ENCODE measurements around the gene PLCL2. TPM values are rescaled to one million over a fixed set of nuclear protein-coding genes. Genes with fewer than 3 reads are reported as not detected.
A peak's percentile ranks its signal among the peaks of the same experiment; 100 is the strongest.

Gene PLCL2
- total and polyA plus RNA-seq, 10 of the 15 experiments (the other 5 are each of a cell fraction or from before 2014, with no cell fraction given), result 7.5 to 37.3 (median 21.7) TPM

DNA sequence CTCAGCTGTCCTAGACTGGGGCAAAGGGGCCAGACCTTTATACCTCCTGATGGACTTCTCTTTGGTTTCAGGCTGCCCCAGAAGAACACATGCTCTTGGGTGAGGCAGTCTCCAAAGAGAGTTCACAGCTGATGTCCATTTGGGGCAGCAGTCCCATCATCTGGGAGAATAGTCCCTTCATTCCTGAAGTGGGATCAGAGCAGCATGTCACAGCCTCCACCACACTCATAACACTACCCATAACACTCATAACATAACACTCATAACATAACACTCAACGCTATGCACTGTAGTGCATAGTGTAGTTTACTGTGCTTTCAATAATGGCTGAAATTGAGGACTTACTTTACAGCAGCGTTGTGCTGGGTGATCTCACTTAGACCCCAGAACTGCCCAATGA, 36.7 kb upstream of the PLCL2 start (continued):
- TF ChIP-seq, protein P1, sequence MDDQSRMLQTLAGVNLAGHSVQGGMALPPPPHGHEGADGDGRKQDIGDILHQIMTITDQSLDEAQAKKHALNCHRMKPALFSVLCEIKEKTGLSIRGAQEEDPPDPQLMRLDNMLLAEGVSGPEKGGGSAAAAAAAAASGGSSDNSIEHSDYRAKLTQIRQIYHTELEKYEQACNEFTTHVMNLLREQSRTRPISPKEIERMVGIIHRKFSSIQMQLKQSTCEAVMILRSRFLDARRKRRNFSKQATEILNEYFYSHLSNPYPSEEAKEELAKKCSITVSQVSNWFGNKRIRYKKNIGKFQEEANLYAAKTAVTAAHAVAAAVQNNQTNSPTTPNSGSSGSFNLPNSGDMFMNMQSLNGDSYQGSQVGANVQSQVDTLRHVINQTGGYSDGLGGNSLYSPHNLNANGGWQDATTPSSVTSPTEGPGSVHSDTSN (IDR thresholded peaks at IDR 0.05; ENCODE audit: insufficient replicate concordance, low read depth, low read length), result no peak
- no peak for TF ChIP-seq ZNF217 (IDR thresholded peaks at IDR 0.05)
- no peak for TF ChIP-seq STAT3 (IDR thresholded peaks at IDR 0.05; ENCODE audit: low read depth, low read length)
- TF ChIP-seq NFYA (IDR thresholded peaks at IDR 0.05; ENCODE audit: borderline replicate concordance, low read depth, low read length), result no peak
- TF ChIP-seq ZNF207 (IDR thresholded peaks at IDR 0.05; ENCODE audit: borderline replicate concordance), result no peak
- TF ChIP-seq SREBF1 (IDR thresholded peaks at IDR 0.05; ENCODE audit: low read length), result no peak
- no peak for TF ChIP-seq NFXL1 (IDR thresholded peaks at IDR 0.05; ENCODE audit: borderline replicate concordance)
- TF ChIP-seq ESRRA (IDR thresholded peaks at IDR 0.05; ENCODE audit: low read length), result no peak
- no peak for TF ChIP-seq ASH2L (IDR thresholded peaks at IDR 0.05; ENCODE audit: borderline replicate concordance, low read depth)
- no peak for TF ChIP-seq CREB1 (IDR thresholded peaks at IDR 0.05; ENCODE audit: low read depth)
- TF ChIP-seq, protein P2, sequence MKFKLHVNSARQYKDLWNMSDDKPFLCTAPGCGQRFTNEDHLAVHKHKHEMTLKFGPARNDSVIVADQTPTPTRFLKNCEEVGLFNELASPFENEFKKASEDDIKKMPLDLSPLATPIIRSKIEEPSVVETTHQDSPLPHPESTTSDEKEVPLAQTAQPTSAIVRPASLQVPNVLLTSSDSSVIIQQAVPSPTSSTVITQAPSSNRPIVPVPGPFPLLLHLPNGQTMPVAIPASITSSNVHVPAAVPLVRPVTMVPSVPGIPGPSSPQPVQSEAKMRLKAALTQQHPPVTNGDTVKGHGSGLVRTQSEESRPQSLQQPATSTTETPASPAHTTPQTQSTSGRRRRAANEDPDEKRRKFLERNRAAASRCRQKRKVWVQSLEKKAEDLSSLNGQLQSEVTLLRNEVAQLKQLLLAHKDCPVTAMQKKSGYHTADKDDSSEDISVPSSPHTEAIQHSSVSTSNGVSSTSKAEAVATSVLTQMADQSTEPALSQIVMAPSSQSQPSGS (IDR thresholded peaks at IDR 0.05; ENCODE audit: low read length), result 0 out of 2 replicates have a peak, but pooled peaks have one; percentile 9
- no peak for TF ChIP-seq HDAC6 (IDR thresholded peaks at IDR 0.05; ENCODE audit: unreplicated experiment)
- TF ChIP-seq WRNIP1 (IDR thresholded peaks at IDR 0.05; ENCODE audit: borderline replicate concordance, low read depth, low read length), result no peak
- no peak for TF ChIP-seq BHLHE40 (IDR thresholded peaks at IDR 0.05; ENCODE audit: borderline replicate concordance in 1 of 2, low read depth in 2 of 2, low read length in 1 of 2)
- TF ChIP-seq RAD21 (IDR thresholded peaks at IDR 0.05; ENCODE audit: insufficient read depth, low read depth, low read length), result no peak
- TF ChIP-seq SUZ12 (IDR thresholded peaks at IDR 0.05; ENCODE audit: unreplicated experiment), result no peak
- no peak for TF ChIP-seq EP300 (IDR thresholded peaks at IDR 0.05; ENCODE audit: borderline replicate concordance in 1 of 2, control insufficient read depth in 1 of 2, low read depth in 2 of 2, low read length in 2 of 2)
- TF ChIP-seq, protein P3, sequence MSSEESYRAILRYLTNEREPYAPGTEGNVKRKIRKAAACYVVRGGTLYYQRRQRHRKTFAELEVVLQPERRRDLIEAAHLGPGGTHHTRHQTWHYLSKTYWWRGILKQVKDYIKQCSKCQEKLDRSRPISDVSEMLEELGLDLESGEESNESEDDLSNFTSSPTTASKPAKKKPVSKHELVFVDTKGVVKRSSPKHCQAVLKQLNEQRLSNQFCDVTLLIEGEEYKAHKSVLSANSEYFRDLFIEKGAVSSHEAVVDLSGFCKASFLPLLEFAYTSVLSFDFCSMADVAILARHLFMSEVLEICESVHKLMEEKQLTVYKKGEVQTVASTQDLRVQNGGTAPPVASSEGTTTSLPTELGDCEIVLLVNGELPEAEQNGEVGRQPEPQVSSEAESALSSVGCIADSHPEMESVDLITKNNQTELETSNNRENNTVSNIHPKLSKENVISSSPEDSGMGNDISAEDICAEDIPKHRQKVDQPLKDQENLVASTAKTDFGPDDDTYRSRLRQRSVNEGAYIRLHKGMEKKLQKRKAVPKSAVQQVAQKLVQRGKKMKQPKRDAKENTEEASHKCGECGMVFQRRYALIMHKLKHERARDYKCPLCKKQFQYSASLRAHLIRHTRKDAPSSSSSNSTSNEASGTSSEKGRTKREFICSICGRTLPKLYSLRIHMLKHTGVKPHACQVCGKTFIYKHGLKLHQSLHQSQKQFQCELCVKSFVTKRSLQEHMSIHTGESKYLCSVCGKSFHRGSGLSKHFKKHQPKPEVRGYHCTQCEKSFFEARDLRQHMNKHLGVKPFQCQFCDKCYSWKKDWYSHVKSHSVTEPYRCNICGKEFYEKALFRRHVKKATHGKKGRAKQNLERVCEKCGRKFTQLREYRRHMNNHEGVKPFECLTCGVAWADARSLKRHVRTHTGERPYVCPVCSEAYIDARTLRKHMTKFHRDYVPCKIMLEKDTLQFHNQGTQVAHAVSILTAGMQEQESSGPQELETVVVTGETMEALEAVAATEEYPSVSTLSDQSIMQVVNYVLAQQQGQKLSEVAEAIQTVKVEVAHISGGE (CRISPR knock-in tag; IDR thresholded peaks at IDR 0.05), result no peak
- no peak for TF ChIP-seq PML (IDR thresholded peaks at IDR 0.05; ENCODE audit: low read length)
- TF ChIP-seq, protein P4, sequence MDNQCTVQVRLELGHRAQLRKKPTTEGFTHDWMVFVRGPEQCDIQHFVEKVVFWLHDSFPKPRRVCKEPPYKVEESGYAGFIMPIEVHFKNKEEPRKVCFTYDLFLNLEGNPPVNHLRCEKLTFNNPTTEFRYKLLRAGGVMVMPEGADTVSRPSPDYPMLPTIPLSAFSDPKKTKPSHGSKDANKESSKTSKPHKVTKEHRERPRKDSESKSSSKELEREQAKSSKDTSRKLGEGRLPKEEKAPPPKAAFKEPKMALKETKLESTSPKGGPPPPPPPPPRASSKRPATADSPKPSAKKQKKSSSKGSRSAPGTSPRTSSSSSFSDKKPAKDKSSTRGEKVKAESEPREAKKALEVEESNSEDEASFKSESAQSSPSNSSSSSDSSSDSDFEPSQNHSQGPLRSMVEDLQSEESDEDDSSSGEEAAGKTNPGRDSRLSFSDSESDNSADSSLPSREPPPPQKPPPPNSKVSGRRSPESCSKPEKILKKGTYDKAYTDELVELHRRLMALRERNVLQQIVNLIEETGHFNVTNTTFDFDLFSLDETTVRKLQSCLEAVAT (IDR thresholded peaks at IDR 0.05), result no peak
- TF ChIP-seq MEF2A (IDR thresholded peaks at IDR 0.05; ENCODE audit: insufficient read depth, low read depth, low read length), result no peak
- TF ChIP-seq RB1 (IDR thresholded peaks at IDR 0.05; ENCODE audit: borderline replicate concordance), result no peak
- TF ChIP-seq SRF (IDR thresholded peaks at IDR 0.05; ENCODE audit: low read depth in 2 of 2, low read length in 2 of 2), result no peak
- no peak for TF ChIP-seq SMAD1 (IDR thresholded peaks at IDR 0.05; ENCODE audit: low read depth, partially characterized antibody)
- no peak for TF ChIP-seq CHD2 (IDR thresholded peaks at IDR 0.05; ENCODE audit: borderline replicate concordance, low read depth, low read length)

Data from GM12878 (cell line).